ENCODE data around the gene PEA15. TPM values are rescaled to one million over a fixed set of nuclear protein-coding genes. Genes with fewer than 3 reads are reported as not detected.

PEA15 gene
- total and polyA plus RNA-seq, 10 of the 15 experiments (the other 5 are each of a cell fraction or from before 2014, with no cell fraction given) = 15.1 to 269 (median 65.6) TPM

GRCh38 chr1:160204526-160205241 lies 500 bp upstream of the PEA15 start (continued):
- TF ChIP-seq ATF2 (IDR thresholded peaks at IDR 0.05; ENCODE audit: low read length) (peak; percentile 84), ZNF274 (IDR thresholded peaks at IDR 0.05; ENCODE audit: insufficient read depth, insufficient read length) (no peak), JUNB (IDR thresholded peaks at IDR 0.05) (no peak), NR2F1 (conservative IDR thresholded peaks at IDR 0.05) (peak; percentile 71), RELB (IDR thresholded peaks at IDR 0.05; ENCODE audit: low read depth) (peak; percentile 99), HCFC1 (IDR thresholded peaks at IDR 0.05; ENCODE audit: low read length) (no peak), KLF5 (IDR thresholded peaks at IDR 0.05; ENCODE audit: partially characterized antibody) (no peak), SP1 (IDR thresholded peaks at IDR 0.05; ENCODE audit: low read depth, low read length) (peak; percentile 36), SPI1 (IDR thresholded peaks at IDR 0.05; ENCODE audit: borderline replicate concordance, insufficient read depth, low read depth, low read length) (peak; percentile 95), RCOR1 (conservative IDR thresholded peaks at IDR 0.05; ENCODE audit: low read depth, low read length) (0 out of 2 replicates have a peak, but pooled peaks have one; percentile 69), CUX1 (IDR thresholded peaks at IDR 0.05; ENCODE audit: insufficient replicate concordance, low read depth, low read length) (no peak), BRCA1 (IDR thresholded peaks at IDR 0.05; ENCODE audit: low read depth, low read length) (no peak), BHLHE40 (IDR thresholded peaks at IDR 0.05; ENCODE audit: borderline replicate concordance in 1 of 2, low read depth in 2 of 2, low read length in 1 of 2) (peak; percentile 23 to 48; a peak in 3 of 4 replicates), ZNF24 (IDR thresholded peaks at IDR 0.05) (no peak), SRF (IDR thresholded peaks at IDR 0.05; ENCODE audit: low read depth in 2 of 2, low read length in 2 of 2) (0 out of 4 replicates have a peak, but pooled peaks of 1 of the 2 experiments have one; percentile 30), TCF7 (IDR thresholded peaks at IDR 0.05; ENCODE audit: borderline replicate concordance) (no peak), POU2F2 (IDR thresholded peaks at IDR 0.05; ENCODE audit: borderline replicate concordance, low read depth, low read length) (peak; percentile 90; the same call in 2 of the 3 replicates), CEBPZ (IDR thresholded peaks at IDR 0.05; ENCODE audit: low read depth, low read length) (no peak)

Data from GM12878 (cell line).